SK-N-SH (cell line): Measurements from ENCODE around the gene INSRR. TPM values are rescaled to one million over a fixed set of nuclear protein-coding genes. Genes with fewer than 3 reads are reported as not detected.

ENCODE experiments used
- CTCF ChIA-PET: fragments of 300-600, 350-600 bp; formaldehyde crosslinking; extraction: SDS; loops from one replicate; lab custom pipeline; 2021; lab: Yijun Ruan, JAX
- POLR2A ChIA-PET: fragments of 350-600 bp; sonication (Branson Sonifier 250); formaldehyde crosslinking; extraction: SDS; loops from one replicate; lab custom pipeline; 2020; ENCODE audit warnings: antibody characterized with exemption, inconsistent platforms; lab: Yijun Ruan, JAX
- DNase-seq: peaks from one replicate; pipeline ENCODE4 v3.0.0; 2012
- H2AFZ ChIP-seq: fragments of 200-600 bp; sonication (generic); 2 replicates; pipeline ENCODE4 v1.8.1; 2016; ENCODE audit warnings: antibody characterized with exemption, mild to moderate bottlenecking, low read depth
- H3F3A ChIP-seq: fragments of 200-600 bp; sonication (generic); replicated peaks from 2 replicates; pipeline ENCODE3; 2016; ENCODE audit warnings: antibody characterized with exemption, mild to moderate bottlenecking; ENCODE audit not compliant: insufficient read depth
- H3K27ac ChIP-seq, 2 experiments: fragments of 200-500 bp in 1 of 2; fragments of 200-600 bp in 1 of 2; sonication (Bioruptor generic) in 1 of 2; sonication (generic), shearing (Covaris generic) in 1 of 2; 2 replicates each; pipeline versions ENCODE4 v1.5.1 to v1.6.1; 2014 to 2016; ENCODE audit warnings: low read depth in 2 of 2, inconsistent platforms in 1 of 2, low read length in 1 of 2, mild to moderate bottlenecking in 1 of 2, mixed read lengths in 1 of 2
- H3K27me3 ChIP-seq: fragments of 200-600 bp; sonication (generic), shearing (Covaris generic); 2 replicates; pipeline ENCODE4 v1.6.1; 2016; ENCODE audit warnings: mixed run types; ENCODE audit not compliant: insufficient read depth
- H3K36me3 ChIP-seq, 2 experiments: fragments of 200-500 bp in 1 of 2; fragments of 200-600 bp in 1 of 2; sonication (Bioruptor generic) in 1 of 2; sonication (generic) in 1 of 2; replicated peaks in 1 of 2; 2 replicates each; pipeline versions ENCODE3 to v1.5.1; 2014 to 2016; ENCODE audit warnings: low read length in 1 of 2, mild to moderate bottlenecking in 1 of 2; ENCODE audit not compliant: insufficient read depth in 2 of 2, control insufficient read depth in 1 of 2
- H3K4me1 ChIP-seq, 2 experiments: fragments of 200-500 bp in 1 of 2; fragments of 200-600 bp in 1 of 2; sonication (Bioruptor generic) in 1 of 2; sonication (generic), shearing (Covaris generic) in 1 of 2; 2 replicates each; pipeline versions ENCODE4 v1.5.1 to v1.6.1; 2014 to 2016; ENCODE audit warnings: low read depth in 1 of 2, low read length in 1 of 2, mixed run types in 1 of 2; ENCODE audit not compliant: insufficient read depth in 2 of 2, control insufficient read depth in 1 of 2
- H3K4me2 ChIP-seq: fragments of 200-600 bp; sonication (generic), shearing (Covaris generic); 2 replicates; pipeline ENCODE4 v1.6.1; 2017; ENCODE audit warnings: mixed run types
- H3K4me3 ChIP-seq, 2 experiments: fragments of 200-500 bp in 1 of 2; fragments of 200-600 bp in 1 of 2; sonication (Bioruptor generic) in 1 of 2; sonication (generic), shearing (Covaris generic) in 1 of 2; 2 replicates each; pipeline versions ENCODE4 v1.5.1 to v1.8.1; 2014 to 2016; ENCODE audit warnings: low read depth in 2 of 2, inconsistent platforms in 1 of 2, low read length in 1 of 2, mild to moderate bottlenecking in 1 of 2, mixed read lengths in 1 of 2, moderate library complexity in 1 of 2
- H3K79me2 ChIP-seq: fragments of 200-600 bp; sonication (generic); 2 replicates; pipeline ENCODE4 v1.8.1; 2017; ENCODE audit warnings: mild to moderate bottlenecking; ENCODE audit not compliant: insufficient read depth
- H3K9ac ChIP-seq: fragments of 200-600 bp; sonication (generic); 2 replicates; pipeline ENCODE4 v1.6.1; 2017; ENCODE audit warnings: mixed run types
- H3K9me2 ChIP-seq: fragments of 200-600 bp; sonication (generic); 2 replicates; pipeline ENCODE4 v1.6.1; 2017; ENCODE audit warnings: mixed run types
- H3K9me3 ChIP-seq: fragments of 200-600 bp; sonication (generic); 2 replicates; pipeline ENCODE4 v1.6.1; 2017; ENCODE audit warnings: mixed run types, mild to moderate bottlenecking, moderate library complexity
- H4K20me1 ChIP-seq: fragments of 200-600 bp; sonication (generic); 2 replicates; pipeline ENCODE4 v1.6.1; 2017; ENCODE audit warnings: mild to moderate bottlenecking, mixed run types; ENCODE audit not compliant: insufficient read depth
- ELF1 ChIP-seq: IDR thresholded peaks from 2 replicates; pipeline ENCODE4 v1.4.0; 2012
- EZH2phosphoT487 ChIP-seq: fragments of 200-600 bp; sonication (generic); IDR thresholded peaks from 2 replicates; pipeline ENCODE4 v1.6.1; 2017; ENCODE audit warnings: low read depth, mixed run types, mild to moderate bottlenecking, antibody characterized with exemption, moderate library complexity, borderline replicate concordance
- FOXM1 ChIP-seq: IDR thresholded peaks from 2 replicates; pipeline ENCODE4 v1.4.0; 2012; ENCODE audit warnings: low read depth, mild to moderate bottlenecking
- GABPA ChIP-seq: IDR thresholded peaks from 2 replicates; pipeline ENCODE4 v1.4.0; 2012; ENCODE audit warnings: low read depth, mild to moderate bottlenecking
- JUND ChIP-seq: IDR thresholded peaks from 2 replicates; pipeline ENCODE4 v1.4.0; 2012
- NFIC ChIP-seq: IDR thresholded peaks from 2 replicates; pipeline ENCODE4 v1.4.0; 2012; ENCODE audit warnings: borderline replicate concordance
- POLR2AphosphoS5 ChIP-seq: IDR thresholded peaks from 2 replicates; pipeline ENCODE4 v1.6.1; 2012; ENCODE audit warnings: low read depth, low read length
- RAD21 ChIP-seq: IDR thresholded peaks from 2 replicates; pipeline ENCODE4 v1.6.1; 2012; ENCODE audit warnings: mild to moderate bottlenecking, low read length
- SIN3A ChIP-seq: IDR thresholded peaks from 2 replicates; pipeline ENCODE4 v1.6.1; 2012; ENCODE audit warnings: low read depth, mild to moderate bottlenecking, low read length, moderate library complexity, borderline replicate concordance
- SMC3 ChIP-seq: IDR thresholded peaks from 2 replicates; pipeline ENCODE4 v1.6.1; 2012; ENCODE audit warnings: low read depth, low read length, improper control_type of control experiment
- TCF12 ChIP-seq: IDR thresholded peaks from 2 replicates; pipeline ENCODE4 v1.4.0; 2012
- USF1 ChIP-seq: IDR thresholded peaks from 2 replicates; pipeline ENCODE4 v1.4.0; 2012; ENCODE audit warnings: low read depth, borderline replicate concordance
- YY1 ChIP-seq: IDR thresholded peaks from 2 replicates; pipeline ENCODE4 v1.4.0; 2012; ENCODE audit warnings: low read depth, mild to moderate bottlenecking
- ZBTB33 ChIP-seq: IDR thresholded peaks from 2 replicates; pipeline ENCODE4 v1.4.0; 2012; ENCODE audit warnings: low read depth, borderline replicate concordance
- WGBS: methylation state at CpG from one replicate; pipeline ENCODE4 v1.1.6; 2017; ENCODE audit warnings: low lambda C conversion rate; 5-methylcytosine and 5-hydroxymethylcytosine counted together
- polyA plus RNA-seq, 3 experiments: library from polyadenylated mRNA; depleted of rRNA; stranded (reverse); fragments of >200 nt; gene quantifications; 2 replicates each; pipeline ENCODE4 v1.2.3, GENCODE V29; 2012
- TF ChIP-seq, protein P1 (sequence below): fragments of 150-350 bp; IDR thresholded peaks from 2 replicates; pipeline ENCODE4 v1.6.1; 2016; ENCODE audit warnings: mild to moderate bottlenecking, low read depth, low read length
- TF ChIP-seq, protein P2 (sequence below): fragments of 150-350 bp; IDR thresholded peaks from 2 replicates; pipeline ENCODE4 v1.6.1; 2017; ENCODE audit warnings: antibody characterized with exemption, low read length, low read depth, borderline replicate concordance

Gene INSRR
- polyA plus RNA-seq, 1 of the 3 experiments (the other 2 are of a cell fraction), result 0.20 TPM

DNA sequence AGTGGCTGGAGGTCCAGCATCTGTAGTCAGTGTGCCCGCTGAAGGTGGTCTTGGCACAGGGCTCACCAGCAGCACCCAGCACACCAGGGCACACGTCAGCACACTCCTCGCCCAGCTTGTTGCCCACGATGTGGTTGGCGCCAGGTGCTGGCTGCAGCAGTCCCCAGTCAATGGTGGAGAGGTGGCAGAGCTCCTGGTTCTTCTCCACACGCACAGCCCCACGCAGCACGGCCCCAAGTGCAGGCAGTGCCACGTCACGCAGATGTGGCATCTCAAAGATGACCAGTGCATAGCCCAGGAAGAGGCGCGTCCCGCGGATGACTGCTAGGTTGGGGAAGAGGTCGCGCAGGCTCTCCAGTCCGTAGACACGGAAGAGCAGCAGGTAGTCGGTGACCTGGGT lies 5.2 kb downstream of the INSRR start:
- peaks cover 11% of the 10 kb centered on the region; the same call in 1 of the 2 replicates for H3K27me3 ChIP-seq
- 98% methylated on average over 7 of the region's 19 CpGs for WGBS
- H3K4me3 ChIP-seq, result no peak overlapping the region

More for the DNA sequence above, 5.2 kb downstream of the INSRR start:
- Histone ChIP-seq H3K79me2 (no peaks in the 10 kb centered on the region), H3K9me2 (no peaks in the 10 kb centered on the region), H3K27ac (peak overlapping the region in 1 of 2 experiments; percentile 94; a peak in 1 of 4 replicates), H3K36me3 (no peaks in the 10 kb centered on the region), H3K4me2 (no peak overlapping the region), H3K4me1 (peaks cover 0 to 58% of the 10 kb centered on the region in 2 experiments; a peak in 3 of 4 replicates), H3K9ac (no peak overlapping the region), H4K20me1 (no peaks in the 10 kb centered on the region), H2AFZ (no peak overlapping the region), H3F3A (no peaks in the 10 kb centered on the region), H3K9me3 (no peaks in the 10 kb centered on the region)
- POLR2A ChIA-PET, result no interaction called here
- TF ChIP-seq YY1, result no peak
- no peak for TF ChIP-seq USF1
- no peak for TF ChIP-seq TCF12
- TF ChIP-seq FOXM1, result no peak
- no peak for TF ChIP-seq NFIC
- no peak for TF ChIP-seq ELF1
- TF ChIP-seq JUND, result no peak
- no peak for TF ChIP-seq POLR2AphosphoS5
- TF ChIP-seq SIN3A, result no peak
- TF ChIP-seq, protein P1, sequence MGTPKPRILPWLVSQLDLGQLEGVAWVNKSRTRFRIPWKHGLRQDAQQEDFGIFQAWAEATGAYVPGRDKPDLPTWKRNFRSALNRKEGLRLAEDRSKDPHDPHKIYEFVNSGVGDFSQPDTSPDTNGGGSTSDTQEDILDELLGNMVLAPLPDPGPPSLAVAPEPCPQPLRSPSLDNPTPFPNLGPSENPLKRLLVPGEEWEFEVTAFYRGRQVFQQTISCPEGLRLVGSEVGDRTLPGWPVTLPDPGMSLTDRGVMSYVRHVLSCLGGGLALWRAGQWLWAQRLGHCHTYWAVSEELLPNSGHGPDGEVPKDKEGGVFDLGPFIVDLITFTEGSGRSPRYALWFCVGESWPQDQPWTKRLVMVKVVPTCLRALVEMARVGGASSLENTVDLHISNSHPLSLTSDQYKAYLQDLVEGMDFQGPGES, result no peak
- no peak for TF ChIP-seq GABPA
- TF ChIP-seq ZBTB33, result no peak
- no peak for TF ChIP-seq RAD21
- TF ChIP-seq SMC3, result no peak
- TF ChIP-seq EZH2phosphoT487, result no peak
- TF ChIP-seq, protein P2, sequence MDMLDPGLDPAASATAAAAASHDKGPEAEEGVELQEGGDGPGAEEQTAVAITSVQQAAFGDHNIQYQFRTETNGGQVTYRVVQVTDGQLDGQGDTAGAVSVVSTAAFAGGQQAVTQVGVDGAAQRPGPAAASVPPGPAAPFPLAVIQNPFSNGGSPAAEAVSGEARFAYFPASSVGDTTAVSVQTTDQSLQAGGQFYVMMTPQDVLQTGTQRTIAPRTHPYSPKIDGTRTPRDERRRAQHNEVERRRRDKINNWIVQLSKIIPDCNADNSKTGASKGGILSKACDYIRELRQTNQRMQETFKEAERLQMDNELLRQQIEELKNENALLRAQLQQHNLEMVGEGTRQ, result no peak
- DNase-seq, result no peak
- CTCF ChIA-PET, result interaction anchor here (1.2 to 18.0 kb wide), 5 partner anchors 18 to 147 kb away, joined by 4 to 566 read pairs (median 10); no protein-coding TSS in a partner anchor
